T-helper 1 cell treated with Interleukin-12 subunit alpha and Interleukin-12 subunit beta and Interleukin-4 antibody, amounts not matched to agents 30 μg/mL and 1 μg/mL, for 36 hours (primary cell): ENCODE results near the gene TSPAN6.

Experiments
- H3K27ac Mint-ChIP-seq: one replicate; pipeline ENCODE4 v1.8.0; 2021; ENCODE audit warnings: mild to moderate bottlenecking, mixed read lengths
- H3K27me3 Mint-ChIP-seq: one replicate; pipeline ENCODE4 v1.8.0; 2021; ENCODE audit warnings: low read depth, mixed read lengths
- H3K36me3 Mint-ChIP-seq: one replicate; pipeline ENCODE4 v1.8.0; 2021; ENCODE audit warnings: low read depth, mixed read lengths
- H3K4me1 Mint-ChIP-seq: one replicate; pipeline ENCODE4 v1.8.0; 2021; ENCODE audit warnings: low read depth, mixed read lengths
- H3K4me3 Mint-ChIP-seq: one replicate; pipeline ENCODE4 v1.8.0; 2021; ENCODE audit warnings: mild to moderate bottlenecking, moderate library complexity, mixed read lengths
- H3K9me3 Mint-ChIP-seq: one replicate; pipeline ENCODE4 v1.8.0; 2021; ENCODE audit warnings: mixed read lengths

The TSPAN6 gene

DNA sequence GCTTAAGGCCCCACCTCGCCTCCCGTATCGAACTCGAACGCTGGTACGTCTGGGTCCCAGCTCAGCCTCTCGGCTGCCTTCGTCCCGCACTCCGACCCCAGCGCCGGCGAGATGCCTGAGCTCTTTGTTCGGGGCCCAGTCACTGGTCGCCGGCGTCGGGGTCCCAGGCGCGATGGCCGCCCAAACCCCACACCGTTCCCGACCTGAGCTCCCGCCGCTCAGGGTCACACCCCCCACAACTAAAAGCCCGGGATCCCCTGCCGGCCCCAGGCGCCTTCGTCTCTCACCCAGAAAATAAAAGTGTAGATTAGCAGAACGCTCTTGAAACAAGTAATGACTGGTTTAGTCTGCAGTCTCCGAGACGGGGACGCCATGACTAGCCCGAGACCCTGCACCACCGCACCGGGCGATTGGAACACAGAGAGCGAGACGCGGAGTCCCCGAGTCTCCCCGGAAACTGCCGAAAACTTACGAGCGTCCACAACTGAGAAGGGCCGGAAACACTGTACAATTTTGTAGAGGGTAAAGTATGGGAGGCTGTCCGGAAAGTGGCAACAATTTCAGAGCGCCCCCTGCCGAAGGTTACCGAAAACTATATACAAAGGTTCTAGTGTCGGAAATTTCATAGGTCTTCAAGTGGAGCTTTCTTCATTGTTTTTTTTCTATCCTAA lies at the start of gene TSPAN6:
Gene TSPAN6, minus strand, starts transcription at position 486 of the 671 bp plus-strand sequence. Its CDS starts 112 bp downstream, at position 374.
- peaks cover 36% of the 10 kb centered on the region for H3K27me3 Mint-ChIP-seq
- H3K27ac Mint-ChIP-seq = no peak within 1 kb of the TSS

DNA sequence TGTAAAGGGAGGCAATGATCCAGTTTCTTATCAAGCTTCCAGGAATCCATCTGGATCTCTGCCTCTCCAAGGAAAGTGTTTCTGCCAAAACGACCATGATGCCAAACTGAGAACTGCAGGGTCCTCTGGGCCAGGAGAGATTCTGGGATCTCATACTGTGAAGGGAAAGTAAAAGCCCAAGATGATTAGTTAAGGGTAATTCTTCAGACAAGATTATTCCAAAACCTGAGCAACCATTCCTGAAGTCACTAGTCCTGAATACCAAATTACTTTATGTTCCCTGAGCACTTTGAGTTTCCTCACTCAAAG lies 49.3 kb upstream of the TSPAN6 start:
- no peaks in the 10 kb centered on the region for H3K27me3 Mint-ChIP-seq

More for the DNA sequence above, at the start of gene TSPAN6:
- Mint-ChIP-seq H3K36me3 (no peaks in the 10 kb centered on the region), H3K9me3 (no peaks in the 10 kb centered on the region), H3K4me1 (peaks cover 3% of the 10 kb centered on the region), H3K4me3 (peak within 1 kb of the TSS; percentile 89)

DNA sequence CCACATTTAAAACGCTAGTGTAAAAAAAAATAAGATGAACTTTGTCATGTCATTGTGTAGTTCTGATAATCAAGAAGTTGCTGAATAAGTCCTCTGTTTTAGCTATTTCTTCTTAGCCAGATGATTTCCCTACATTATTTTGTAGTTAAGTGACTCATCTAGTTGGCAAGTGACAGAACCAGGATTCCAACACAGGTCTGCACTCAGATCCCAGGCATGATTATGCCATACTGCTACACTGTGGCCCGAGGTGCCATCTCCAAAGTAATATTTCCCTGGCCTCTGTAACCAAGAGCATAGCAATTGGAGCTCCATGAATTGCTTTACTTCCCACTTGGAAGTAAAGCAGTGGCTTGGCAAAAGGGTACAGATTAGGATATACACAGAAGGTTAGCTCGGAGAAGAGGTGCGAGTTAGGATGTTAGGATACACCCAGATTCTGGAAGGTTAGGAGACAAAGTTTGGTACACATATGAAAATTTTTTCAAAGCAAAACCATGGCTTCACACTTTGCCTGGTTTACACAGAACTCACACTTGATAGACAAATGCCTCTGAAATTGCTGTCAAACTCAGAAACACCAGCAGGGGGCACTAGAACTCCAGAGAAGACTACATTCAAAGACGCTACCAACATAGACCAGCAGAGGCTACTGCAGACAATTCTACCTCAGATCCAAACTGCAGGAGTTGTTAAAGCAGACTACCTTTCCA lies 48.8 kb upstream of the TSPAN6 start:
- H3K27ac Mint-ChIP-seq = no peak overlapping the region

More for the DNA sequence above, 49.3 kb upstream of the TSPAN6 start:
- H3K4me3 Mint-ChIP-seq = no peak overlapping the region
- no peak overlapping the region for H3K27ac Mint-ChIP-seq
- peaks cover 2% of the 10 kb centered on the region for H3K4me1 Mint-ChIP-seq
- no peaks in the 10 kb centered on the region for H3K9me3 Mint-ChIP-seq
- H3K36me3 Mint-ChIP-seq = no peaks in the 10 kb centered on the region

DNA sequence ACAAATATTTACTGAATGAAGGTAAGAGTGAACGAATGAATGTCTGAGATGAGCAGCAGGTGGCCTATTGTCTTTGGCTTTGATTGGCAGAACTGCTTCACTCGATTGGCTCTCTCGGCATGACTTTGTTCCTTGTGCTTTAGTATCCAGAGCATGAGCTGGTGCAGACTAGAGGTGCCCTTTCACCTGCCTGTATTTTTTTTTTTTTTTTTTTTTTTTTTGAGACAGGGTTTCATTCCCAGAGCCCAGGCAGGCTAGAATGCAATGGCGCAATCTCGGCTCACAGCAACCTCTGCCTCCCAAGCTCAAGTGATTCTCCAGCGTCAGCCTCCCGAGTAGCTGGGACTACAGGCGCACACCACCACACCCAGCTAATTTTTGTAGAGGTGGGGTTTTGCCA lies 46.3 kb upstream of the TSPAN6 start:
- H3K4me3 Mint-ChIP-seq = no peak overlapping the region
- H3K4me1 Mint-ChIP-seq = peaks cover 2% of the 10 kb centered on the region
- peaks cover 3% of the 10 kb centered on the region for H3K27me3 Mint-ChIP-seq
- no peaks in the 10 kb centered on the region for H3K36me3 Mint-ChIP-seq
- H3K27ac Mint-ChIP-seq = no peak overlapping the region
- no peaks in the 10 kb centered on the region for H3K9me3 Mint-ChIP-seq

More for the DNA sequence above, 48.8 kb upstream of the TSPAN6 start:
- H3K4me3 Mint-ChIP-seq = no peak overlapping the region
- H3K27me3 Mint-ChIP-seq = no peaks in the 10 kb centered on the region
- H3K36me3 Mint-ChIP-seq = no peaks in the 10 kb centered on the region
- peaks cover 2% of the 10 kb centered on the region for H3K4me1 Mint-ChIP-seq
- no peaks in the 10 kb centered on the region for H3K9me3 Mint-ChIP-seq

DNA sequence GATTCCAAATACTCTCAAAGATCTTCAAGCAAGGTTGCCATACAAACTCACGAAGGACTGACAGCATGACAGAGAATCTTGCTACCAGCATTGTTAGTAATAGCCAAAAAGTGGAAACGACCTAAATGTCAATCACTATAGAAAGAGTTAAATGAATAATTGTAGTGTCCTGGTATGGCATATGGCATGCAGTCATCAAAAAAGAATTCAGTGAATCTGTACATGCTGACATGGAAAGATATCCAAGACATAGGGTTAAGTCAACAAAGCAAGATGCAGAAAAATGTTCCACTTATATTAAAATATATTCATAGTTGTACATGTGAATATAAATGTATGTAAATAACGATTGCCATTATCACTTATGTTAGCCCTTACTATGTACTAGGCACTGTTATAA lies 45.0 kb upstream of the TSPAN6 start:
- Mint-ChIP-seq H3K9me3 (no peaks in the 10 kb centered on the region), H3K4me3 (no peak overlapping the region), H3K36me3 (no peaks in the 10 kb centered on the region), H3K4me1 (no peaks in the 10 kb centered on the region), H3K27me3 (peaks cover 7% of the 10 kb centered on the region), H3K27ac (no peak overlapping the region)

DNA sequence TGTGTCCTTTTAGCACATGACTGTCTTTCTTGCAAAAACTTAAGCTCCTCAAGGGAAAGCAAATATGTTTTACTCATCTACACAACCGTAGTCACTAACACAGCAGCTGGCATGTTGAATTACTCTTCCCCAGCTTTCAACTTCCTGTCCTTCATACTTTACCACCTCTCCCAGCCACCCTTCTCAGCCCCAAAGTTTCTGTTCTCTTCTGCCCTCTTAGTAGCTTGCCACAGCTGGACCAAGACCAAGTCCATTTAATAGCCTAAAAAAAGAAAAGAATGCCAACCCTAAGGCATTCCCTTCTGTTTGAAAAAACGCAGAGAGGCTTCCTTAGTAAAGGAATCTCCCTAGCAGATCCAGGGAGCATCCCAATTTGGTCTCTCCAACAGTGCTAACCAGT lies 44.1 kb upstream of the TSPAN6 start:
- H3K9me3 Mint-ChIP-seq = no peaks in the 10 kb centered on the region
- H3K4me3 Mint-ChIP-seq = no peak overlapping the region
- H3K4me1 Mint-ChIP-seq = no peaks in the 10 kb centered on the region
- no peaks in the 10 kb centered on the region for H3K36me3 Mint-ChIP-seq
- H3K27ac Mint-ChIP-seq = no peak overlapping the region
- H3K27me3 Mint-ChIP-seq = peaks cover 7% of the 10 kb centered on the region

GRCh38 chrX:100677611-100678181 lies 41.1 kb upstream of the TSPAN6 start:
- Mint-ChIP-seq H3K9me3 (no peaks in the 10 kb centered on the region), H3K36me3 (no peaks in the 10 kb centered on the region)

GRCh38 chrX:100674705-100675104 lies 38.1 kb upstream of the TSPAN6 start:
- Mint-ChIP-seq H3K27me3 (peaks cover 4% of the 10 kb centered on the region), H3K36me3 (no peaks in the 10 kb centered on the region), H3K9me3 (no peaks in the 10 kb centered on the region), H3K4me3 (no peak overlapping the region), H3K4me1 (peaks cover 4% of the 10 kb centered on the region), H3K27ac (no peak overlapping the region)

More at GRCh38 chrX:100677611-100678181, 41.1 kb upstream of the TSPAN6 start:
- peaks cover 4% of the 10 kb centered on the region for H3K4me1 Mint-ChIP-seq
- no peak overlapping the region for H3K27ac Mint-ChIP-seq
- H3K4me3 Mint-ChIP-seq = no peak overlapping the region
- H3K27me3 Mint-ChIP-seq = peaks cover 7% of the 10 kb centered on the region

- Mint-ChIP-seq H3K36me3 (no peaks in the 10 kb centered on the region), H3K27ac (no peak overlapping the region), H3K9me3 (no peaks in the 10 kb centered on the region), H3K4me1 (peaks cover 4% of the 10 kb centered on the region), H3K27me3 (peaks cover 4% of the 10 kb centered on the region), H3K4me3 (no peak overlapping the region)
Measured at GRCh38 chrX:100673397-100673953, 36.9 kb upstream of the TSPAN6 start.

GRCh38 chrX:100672966-100673365 lies 36.4 kb upstream of the TSPAN6 start:
- H3K36me3 Mint-ChIP-seq = no peaks in the 10 kb centered on the region
- no peak overlapping the region for H3K4me3 Mint-ChIP-seq
- H3K27ac Mint-ChIP-seq = no peak overlapping the region
- peaks cover 4% of the 10 kb centered on the region for H3K4me1 Mint-ChIP-seq
- peaks cover 4% of the 10 kb centered on the region for H3K27me3 Mint-ChIP-seq
- no peaks in the 10 kb centered on the region for H3K9me3 Mint-ChIP-seq

- Mint-ChIP-seq H3K4me1 (no peaks in the 10 kb centered on the region), H3K27me3 (no peaks in the 10 kb centered on the region), H3K36me3 (no peaks in the 10 kb centered on the region), H3K9me3 (no peaks in the 10 kb centered on the region), H3K27ac (no peak overlapping the region), H3K4me3 (no peak overlapping the region)
Measured at GRCh38 chrX:100663642-100664041, 27.0 kb upstream of the TSPAN6 start.

DNA sequence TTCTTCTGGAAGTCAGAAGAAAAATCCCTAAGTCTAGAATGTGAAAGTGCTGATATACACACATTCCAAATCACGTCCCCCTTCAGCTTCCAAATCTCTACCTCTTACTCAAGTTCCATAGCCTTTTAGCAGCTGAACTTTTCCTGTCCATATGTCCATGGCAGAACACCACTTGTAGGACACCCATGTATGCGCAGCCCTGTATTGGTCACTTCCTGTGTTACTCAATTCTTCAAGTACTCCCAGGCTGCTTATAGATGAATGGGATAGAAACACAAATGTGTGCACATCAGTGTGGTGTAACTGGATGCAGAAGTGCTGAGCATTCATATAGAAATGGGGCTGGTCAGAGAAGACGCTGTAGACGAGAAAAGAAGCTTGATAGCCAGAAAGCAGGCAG lies 26.2 kb upstream of the TSPAN6 start:
- Mint-ChIP-seq H3K36me3 (no peaks in the 10 kb centered on the region), H3K4me1 (no peaks in the 10 kb centered on the region), H3K27ac (no peak overlapping the region), H3K4me3 (no peak overlapping the region), H3K27me3 (no peaks in the 10 kb centered on the region), H3K9me3 (no peaks in the 10 kb centered on the region)

GRCh38 chrX:100662170-100662569 lies 25.6 kb upstream of the TSPAN6 start:
- Mint-ChIP-seq H3K4me1 (no peaks in the 10 kb centered on the region), H3K4me3 (no peak overlapping the region), H3K27me3 (no peaks in the 10 kb centered on the region), H3K27ac (no peak overlapping the region), H3K36me3 (no peaks in the 10 kb centered on the region), H3K9me3 (no peaks in the 10 kb centered on the region)

- Mint-ChIP-seq H3K4me1 (no peaks in the 10 kb centered on the region), H3K4me3 (no peak overlapping the region), H3K27ac (no peak overlapping the region), H3K9me3 (no peaks in the 10 kb centered on the region), H3K27me3 (no peaks in the 10 kb centered on the region), H3K36me3 (no peaks in the 10 kb centered on the region)
Measured at GRCh38 chrX:100659431-100660137, 23.0 kb upstream of the TSPAN6 start.
